Loucy (cell line): ENCODE results near the gene ZNF474.

Source experiments
- H2AFZ ChIP-seq: fragments of 200-600 bp; sonication (generic); 2 replicates; pipeline ENCODE4 v1.6.0; 2016; ENCODE audit warnings: antibody characterized with exemption, mild to moderate bottlenecking, low read length, moderate library complexity
- H3F3A ChIP-seq: fragments of 200-600 bp; 2 replicates; pipeline ENCODE4 v1.6.0; 2016; ENCODE audit warnings: antibody characterized with exemption, low read depth, mild to moderate bottlenecking
- H3K27me3 ChIP-seq: fragments of 200-600 bp; sonication (generic); 2 replicates; pipeline ENCODE4 v1.6.1; 2014; ENCODE audit warnings: low read length, mild to moderate bottlenecking; ENCODE audit not compliant: insufficient read depth, poor library complexity, severe bottlenecking
- H3K36me3 ChIP-seq: fragments of 200-600 bp; sonication (generic); 2 replicates; pipeline ENCODE4 v1.6.1; 2016; ENCODE audit warnings: low read length; ENCODE audit not compliant: insufficient read depth
- H3K4me1 ChIP-seq: fragments of 200-600 bp; sonication (generic); 2 replicates; pipeline ENCODE4 v1.5.1; 2014; ENCODE audit warnings: low read length, mild to moderate bottlenecking; ENCODE audit not compliant: insufficient read depth, poor library complexity, severe bottlenecking
- H3K4me2 ChIP-seq: fragments of 200-600 bp; sonication (generic); 2 replicates; pipeline ENCODE4 v1.6.0; 2014; ENCODE audit warnings: antibody characterized with exemption, low read length, low read depth, mild to moderate bottlenecking; ENCODE audit not compliant: poor library complexity, severe bottlenecking
- H3K4me3 ChIP-seq: fragments of 200-600 bp; sonication (generic); 2 replicates; pipeline ENCODE4 v1.5.1; 2014; ENCODE audit warnings: low read length, mild to moderate bottlenecking, mixed read lengths; ENCODE audit not compliant: poor library complexity, severe bottlenecking
- H3K79me2 ChIP-seq: fragments of 200-600 bp; sonication (generic); 2 replicates; pipeline ENCODE4 v1.6.1; 2014; ENCODE audit warnings: low read length; ENCODE audit not compliant: insufficient read depth
- H3K9ac ChIP-seq: fragments of 200-600 bp; sonication (generic); 2 replicates; pipeline ENCODE4 v1.6.0; 2014; ENCODE audit warnings: mild to moderate bottlenecking, low read depth, low read length, moderate library complexity; ENCODE audit not compliant: poor library complexity, severe bottlenecking
- H3K9me2 ChIP-seq: fragments of 200-600 bp; sonication (generic); replicated peaks from 2 replicates; pipeline ENCODE4 v1.6.1; 2016; ENCODE audit warnings: low read depth, low read length, mixed read lengths
- H3K9me3 ChIP-seq: fragments of 200-600 bp; sonication (generic); 2 replicates; pipeline ENCODE4 v1.6.1; 2014; ENCODE audit warnings: mild to moderate bottlenecking, antibody characterized with exemption, low read length, low read depth; ENCODE audit not compliant: insufficient read depth
- H4K20me1 ChIP-seq: fragments of 200-600 bp; sonication (generic); 2 replicates; pipeline ENCODE4 v1.6.0; 2014; ENCODE audit warnings: antibody characterized with exemption, low read length, mild to moderate bottlenecking; ENCODE audit not compliant: insufficient read depth, poor library complexity, severe bottlenecking
- EZH2phosphoT487 ChIP-seq: fragments of 200-600 bp; IDR thresholded peaks from 2 replicates; pipeline ENCODE4 v1.6.1; 2018; ENCODE audit warnings: antibody characterized with exemption, mild to moderate bottlenecking, moderate library complexity, borderline replicate concordance
- TF ChIP-seq, protein P1 (sequence below): fragments of 200-600 bp; sonication (generic); conservative IDR thresholded peaks from 2 replicates; pipeline ENCODE4 v1.5.1; 2014; ENCODE audit warnings: mild to moderate bottlenecking, antibody characterized with exemption, low read length

The ZNF474 gene

DNA sequence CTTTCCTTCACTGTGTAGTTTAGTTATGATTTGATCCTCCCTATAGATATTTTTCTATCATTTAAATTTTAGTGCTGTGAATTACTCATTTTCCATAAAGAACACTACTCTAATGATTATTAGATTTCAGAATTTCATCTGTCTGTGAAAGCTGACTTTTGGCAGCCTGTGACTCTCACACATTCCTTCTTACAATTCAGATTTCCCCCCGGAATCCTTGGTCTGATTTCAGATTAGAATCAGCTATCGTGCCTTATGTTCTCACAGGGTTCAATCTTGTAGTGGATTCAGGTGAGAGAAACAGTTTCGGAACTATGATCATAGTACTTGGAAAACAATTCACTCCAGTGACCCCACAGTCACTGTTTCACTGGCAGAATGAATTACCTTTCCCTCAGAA lies 26.2 kb downstream of the ZNF474 start:
- Histone ChIP-seq H3F3A (no peaks in the 10 kb centered on the region), H3K79me2 (no peaks in the 10 kb centered on the region), H3K9me3 (no peaks in the 10 kb centered on the region), H3K4me2 (no peak overlapping the region), H3K36me3 (no peaks in the 10 kb centered on the region), H3K9me2 (no peaks in the 10 kb centered on the region), H3K27me3 (no peaks in the 10 kb centered on the region), H3K4me3 (no peak overlapping the region), H3K4me1 (no peaks in the 10 kb centered on the region), H2AFZ (no peak overlapping the region), H4K20me1 (no peaks in the 10 kb centered on the region), H3K9ac (no peak overlapping the region)
- TF ChIP-seq, protein P1, sequence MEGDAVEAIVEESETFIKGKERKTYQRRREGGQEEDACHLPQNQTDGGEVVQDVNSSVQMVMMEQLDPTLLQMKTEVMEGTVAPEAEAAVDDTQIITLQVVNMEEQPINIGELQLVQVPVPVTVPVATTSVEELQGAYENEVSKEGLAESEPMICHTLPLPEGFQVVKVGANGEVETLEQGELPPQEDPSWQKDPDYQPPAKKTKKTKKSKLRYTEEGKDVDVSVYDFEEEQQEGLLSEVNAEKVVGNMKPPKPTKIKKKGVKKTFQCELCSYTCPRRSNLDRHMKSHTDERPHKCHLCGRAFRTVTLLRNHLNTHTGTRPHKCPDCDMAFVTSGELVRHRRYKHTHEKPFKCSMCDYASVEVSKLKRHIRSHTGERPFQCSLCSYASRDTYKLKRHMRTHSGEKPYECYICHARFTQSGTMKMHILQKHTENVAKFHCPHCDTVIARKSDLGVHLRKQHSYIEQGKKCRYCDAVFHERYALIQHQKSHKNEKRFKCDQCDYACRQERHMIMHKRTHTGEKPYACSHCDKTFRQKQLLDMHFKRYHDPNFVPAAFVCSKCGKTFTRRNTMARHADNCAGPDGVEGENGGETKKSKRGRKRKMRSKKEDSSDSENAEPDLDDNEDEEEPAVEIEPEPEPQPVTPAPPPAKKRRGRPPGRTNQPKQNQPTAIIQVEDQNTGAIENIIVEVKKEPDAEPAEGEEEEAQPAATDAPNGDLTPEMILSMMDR, result no peak
- TF ChIP-seq EZH2phosphoT487, result no peak

DNA sequence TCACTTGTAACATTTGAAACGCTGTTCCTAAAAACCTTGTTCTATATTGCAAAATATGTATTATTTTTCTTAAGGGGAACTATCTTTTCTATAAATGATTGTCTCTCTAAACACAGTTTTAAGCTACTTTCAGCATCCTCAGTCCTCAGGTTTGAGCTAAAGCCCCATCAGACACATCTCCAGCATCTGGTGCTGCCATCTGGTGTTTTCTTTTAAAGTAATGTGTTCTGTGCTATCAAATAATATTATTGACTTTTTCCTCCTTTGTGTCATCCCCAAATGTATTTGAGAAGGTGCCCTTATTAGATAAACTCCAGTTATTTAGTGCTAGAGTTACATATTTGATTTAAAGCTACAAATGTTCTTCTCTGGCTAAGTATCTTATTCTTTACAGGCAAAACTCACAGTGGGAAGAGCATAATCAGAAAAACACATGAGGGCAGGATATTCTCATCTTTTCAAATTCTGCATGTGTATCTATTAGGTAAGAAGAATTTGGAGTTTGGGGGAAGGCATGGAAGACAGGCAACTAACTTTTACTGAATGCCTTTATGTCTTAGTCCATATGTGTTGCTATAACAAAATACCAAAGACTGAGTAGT lies 27.5 kb downstream of the ZNF474 start:
- no peaks in the 10 kb centered on the region for H4K20me1 ChIP-seq
- no peaks in the 10 kb centered on the region for H3K4me1 ChIP-seq
- no peak overlapping the region for H3K4me2 ChIP-seq
- no peak for TF ChIP-seq EZH2phosphoT487
- TF ChIP-seq, protein P1, result peak; percentile 41
- H3K36me3 ChIP-seq, result no peaks in the 10 kb centered on the region
- H3K4me3 ChIP-seq, result no peak overlapping the region
- H3K9me2 ChIP-seq, result no peaks in the 10 kb centered on the region
- no peaks in the 10 kb centered on the region for H3K9me3 ChIP-seq
- H3F3A ChIP-seq, result no peaks in the 10 kb centered on the region
- no peak overlapping the region for H3K9ac ChIP-seq
- H3K79me2 ChIP-seq, result no peaks in the 10 kb centered on the region
- no peak overlapping the region for H2AFZ ChIP-seq
- no peaks in the 10 kb centered on the region for H3K27me3 ChIP-seq

DNA sequence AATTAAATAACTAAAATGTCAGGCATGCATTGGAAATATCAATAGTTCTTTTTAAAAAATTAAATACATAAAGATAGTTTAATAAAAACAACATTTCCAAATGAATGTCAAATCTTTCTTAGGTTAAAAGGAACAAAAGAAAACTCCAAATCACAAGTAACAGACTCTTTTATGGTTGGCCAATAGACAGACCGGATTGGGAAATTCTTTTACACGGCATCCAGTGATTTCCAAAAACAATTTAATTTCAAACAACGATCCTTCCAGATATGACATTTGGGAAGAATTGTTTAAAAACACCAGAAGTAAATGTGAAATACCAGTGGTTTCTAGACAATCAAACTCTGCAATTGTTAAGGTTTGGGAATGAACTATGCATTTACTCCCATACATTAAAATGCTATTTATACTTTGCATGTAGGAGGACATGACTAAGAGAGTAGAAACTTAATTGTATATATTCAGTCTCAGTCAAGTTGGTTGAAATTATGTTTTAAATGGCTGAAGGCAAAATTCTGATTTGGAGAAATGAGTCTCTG lies 32.8 kb downstream of the ZNF474 start:
- no peak for TF ChIP-seq EZH2phosphoT487
- TF ChIP-seq, protein P1, result no peak
- Histone ChIP-seq H3K79me2 (no peaks in the 10 kb centered on the region), H3K4me3 (no peak overlapping the region), H2AFZ (no peak overlapping the region), H3K9me2 (no peaks in the 10 kb centered on the region), H3K4me1 (no peaks in the 10 kb centered on the region), H3K4me2 (no peak overlapping the region), H3K27me3 (no peaks in the 10 kb centered on the region), H3K36me3 (no peaks in the 10 kb centered on the region), H3F3A (no peaks in the 10 kb centered on the region), H3K9me3 (no peaks in the 10 kb centered on the region), H3K9ac (no peak overlapping the region), H4K20me1 (no peaks in the 10 kb centered on the region)
